NCI-H146 treated with DMSO at 0.1 percent for 48 hours (cell line): ENCODE results near the gene TCF7L1.

Experiments
- DNase-seq: peaks from one replicate; lab custom pipeline; 2025; ENCODE audit not compliant: unreplicated experiment; lab: John Stamatoyannopoulos, UW

Gene TCF7L1

GRCh38 chr2:85162746-85163301 is 29.6 kb downstream of the TCF7L1 start:
- no peak for DNase-seq

- no peak for DNase-seq
Observed at GRCh38 chr2:85163675-85164074, 30.5 kb downstream of the TCF7L1 start.

GRCh38 chr2:85164145-85164569 is 31.0 kb downstream of the TCF7L1 start:
- DNase-seq: peak; percentile 32

- no peak for DNase-seq
Observed at GRCh38 chr2:85165088-85165690, 32.0 kb downstream of the TCF7L1 start.

- no peak for DNase-seq
Observed at GRCh38 chr2:85166021-85166420, 32.8 kb downstream of the TCF7L1 start.

- DNase-seq: no peak
Observed at GRCh38 chr2:85167479-85167878, 34.3 kb downstream of the TCF7L1 start.

- no peak for DNase-seq
Observed at GRCh38 chr2:85168942-85169341, 35.8 kb downstream of the TCF7L1 start.

GRCh38 chr2:85169581-85169980 is 36.4 kb downstream of the TCF7L1 start:
- no peak for DNase-seq

GRCh38 chr2:85170938-85171475 is 37.8 kb downstream of the TCF7L1 start:
- DNase-seq: no peak

- DNase-seq: no peak
Observed at GRCh38 chr2:85171916-85172315, 38.7 kb downstream of the TCF7L1 start.

GRCh38 chr2:85173909-85174308 is 40.7 kb downstream of the TCF7L1 start:
- DNase-seq: no peak

- peak; percentile 22 for DNase-seq
Observed at GRCh38 chr2:85174943-85175342, 41.8 kb downstream of the TCF7L1 start.

- peak; percentile 60 for DNase-seq
Observed at GRCh38 chr2:85175369-85176299, 42.4 kb downstream of the TCF7L1 start.

GRCh38 chr2:85177031-85177824 is 44.0 kb downstream of the TCF7L1 start:
- no peak for DNase-seq

GRCh38 chr2:85178154-85178553 is 45.0 kb downstream of the TCF7L1 start:
- no peak for DNase-seq

- DNase-seq: peak; percentile 41
Observed at GRCh38 chr2:85178980-85179411, 45.8 kb downstream of the TCF7L1 start.

GRCh38 chr2:85179541-85179940 is 46.3 kb downstream of the TCF7L1 start:
- DNase-seq: no peak

GRCh38 chr2:85180322-85181133 is 47.3 kb downstream of the TCF7L1 start:
- no peak for DNase-seq

GRCh38 chr2:85181134-85181631 is 48.0 kb downstream of the TCF7L1 start:
- DNase-seq: no peak
